ENCODE measurements around the gene CDK10.
"Not testable (repeated sequence)": the region's sequence is repeated elsewhere in the genome, so short reads cannot be mapped to it uniquely, and the experiment has no call there.

CDK10 gene

DNA sequence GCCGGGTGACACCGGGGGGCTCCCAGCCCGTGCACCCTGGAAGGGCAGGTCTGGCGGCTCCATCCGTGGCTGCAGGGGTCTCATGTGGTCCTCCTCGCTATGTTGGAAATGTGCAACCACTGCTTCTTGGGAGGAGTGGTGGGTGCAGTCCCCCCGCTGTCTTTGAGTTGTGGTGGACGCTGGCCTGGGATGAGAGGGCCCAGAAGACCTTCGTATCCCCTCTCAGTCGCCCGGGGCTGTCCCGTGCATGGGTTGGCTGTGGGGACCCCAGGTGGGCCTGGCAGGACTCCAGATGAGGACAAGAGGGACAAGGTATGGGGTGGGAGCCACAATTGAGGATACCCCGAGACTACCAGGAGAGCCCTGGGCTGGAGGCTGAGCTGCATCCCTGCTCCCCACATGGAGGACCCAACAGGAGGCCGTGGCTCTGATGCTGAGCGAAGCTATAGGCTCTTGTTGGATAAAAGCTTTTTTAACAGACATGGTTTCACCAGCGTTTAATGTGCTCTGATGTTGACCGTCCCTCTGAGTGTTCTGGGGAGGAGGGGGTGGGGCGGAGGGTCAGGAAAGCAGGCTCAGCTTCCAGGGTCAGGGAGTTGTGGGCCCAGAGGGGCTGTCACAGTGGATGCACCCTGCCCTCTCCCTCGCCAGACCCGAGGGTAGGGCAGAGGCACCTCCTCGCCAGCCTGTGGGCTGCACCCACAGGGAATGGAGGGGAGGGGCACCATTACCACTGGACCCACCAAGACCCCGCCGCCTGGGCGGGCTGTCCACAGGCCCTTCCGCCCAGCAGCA lies 9.6 kb downstream of the CDK10 start:
- no peak for DNase-seq (ENCODE audit: low read depth in 2 of 2)

DNA sequence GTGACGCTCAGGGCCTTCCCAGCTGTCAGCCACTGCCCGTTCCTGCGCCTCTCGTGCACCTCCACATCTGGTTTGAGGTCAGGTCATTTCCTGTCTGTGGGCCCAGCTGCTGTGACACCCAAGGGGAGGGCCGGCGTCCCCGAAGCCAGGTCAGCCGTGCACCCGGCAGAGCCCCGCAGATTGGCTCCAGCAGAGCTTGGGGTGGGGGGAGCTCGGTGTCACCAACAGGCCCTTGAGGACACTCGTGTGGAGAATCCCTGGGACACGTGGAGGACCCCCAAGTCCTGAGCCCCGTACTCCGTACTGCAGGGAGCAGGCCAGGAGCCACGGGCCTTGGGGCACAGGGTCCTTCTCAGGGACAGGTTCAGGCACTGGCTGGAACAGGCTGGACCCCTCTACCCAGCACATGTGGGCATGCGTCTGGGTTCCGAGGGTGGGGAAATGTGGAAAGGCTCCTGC lies 10.2 kb downstream of the CDK10 start:
- no peak for DNase-seq (ENCODE audit: low read depth in 2 of 2)

DNA sequence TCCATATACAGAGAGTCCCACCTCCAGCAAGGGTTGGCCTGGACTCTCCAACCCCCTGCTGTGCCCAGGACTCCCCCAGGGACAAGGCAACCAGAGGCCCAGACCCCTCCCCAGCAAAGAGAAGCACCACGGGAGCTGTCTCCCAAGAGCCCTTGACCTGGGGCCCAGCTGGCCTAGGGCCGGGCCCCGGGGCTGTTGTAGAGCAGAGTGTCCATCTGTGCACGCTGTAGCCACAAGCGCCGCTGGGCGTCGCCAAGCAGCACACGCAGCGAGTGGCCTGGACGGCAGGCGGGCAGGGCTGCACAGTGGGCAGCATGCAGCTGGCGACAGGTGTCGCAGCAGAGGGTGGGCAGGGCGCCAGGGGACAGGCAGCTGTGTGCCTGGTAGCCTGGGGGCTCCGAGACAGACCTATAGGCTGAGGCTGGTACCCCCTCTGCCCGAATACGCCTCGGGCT lies 10.7 kb downstream of the CDK10 start:
- no peak for DNase-seq (ENCODE audit: low read depth in 2 of 2)

DNA sequence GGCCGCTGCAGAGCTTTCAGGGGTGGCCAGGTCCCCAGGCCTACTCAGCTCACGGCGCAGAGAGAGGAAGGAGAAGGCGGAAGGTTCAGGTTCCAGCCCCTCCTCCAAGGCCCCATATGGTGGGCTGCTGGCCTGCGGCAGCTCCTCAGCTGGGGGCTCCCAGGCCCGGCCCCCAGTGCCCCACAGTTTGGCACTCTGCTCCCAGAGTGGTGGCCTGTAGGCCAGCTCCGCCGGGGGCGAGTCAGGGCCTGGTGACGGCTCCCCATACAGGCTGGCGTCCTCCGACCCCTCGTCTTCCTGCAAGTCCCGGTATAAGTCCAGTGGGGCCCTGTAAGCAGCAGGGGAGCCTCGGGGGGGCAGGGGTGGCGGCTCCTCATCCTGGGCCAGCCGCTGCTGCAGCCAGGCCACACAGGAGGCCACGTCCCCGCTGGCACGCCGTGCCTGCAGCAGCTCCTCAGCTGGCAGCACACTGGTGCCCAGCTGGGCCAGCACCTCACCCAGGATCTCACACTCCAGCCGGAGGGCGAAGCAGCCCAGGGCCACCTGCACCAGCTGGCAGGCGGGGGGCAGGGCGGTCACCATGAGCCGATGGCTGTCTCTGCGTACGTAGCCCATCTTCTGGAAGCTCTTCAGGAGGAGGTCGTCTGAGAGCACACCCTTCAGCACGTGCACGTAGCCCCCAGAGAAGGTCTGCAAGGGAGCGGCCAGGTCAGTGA lies 11.3 kb downstream of the CDK10 start:
- DNase-seq (ENCODE audit: low read depth in 2 of 2): no peak

DNA sequence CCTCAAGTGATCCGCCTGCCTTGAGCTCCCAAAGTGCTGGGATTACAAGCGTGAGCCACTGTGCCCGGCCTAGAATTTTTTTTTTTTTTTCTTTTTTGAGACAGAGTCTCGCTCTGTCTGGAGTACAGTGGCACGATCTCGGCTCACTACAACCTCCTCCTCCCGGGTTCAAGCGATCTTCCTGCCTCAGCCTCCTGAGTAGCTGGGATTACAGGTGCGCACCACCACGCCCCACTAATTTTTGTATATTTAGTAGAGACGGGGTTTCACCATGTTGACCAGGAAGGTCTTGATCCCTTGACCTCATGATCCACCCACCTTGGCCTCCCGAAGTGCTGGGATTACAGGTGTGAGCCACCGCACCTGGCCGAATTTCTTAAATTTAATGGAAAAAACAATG lies 12.2 kb downstream of the CDK10 start:
- DNase-seq (ENCODE audit: low read depth in 2 of 2): not testable (repeated sequence)

DNA sequence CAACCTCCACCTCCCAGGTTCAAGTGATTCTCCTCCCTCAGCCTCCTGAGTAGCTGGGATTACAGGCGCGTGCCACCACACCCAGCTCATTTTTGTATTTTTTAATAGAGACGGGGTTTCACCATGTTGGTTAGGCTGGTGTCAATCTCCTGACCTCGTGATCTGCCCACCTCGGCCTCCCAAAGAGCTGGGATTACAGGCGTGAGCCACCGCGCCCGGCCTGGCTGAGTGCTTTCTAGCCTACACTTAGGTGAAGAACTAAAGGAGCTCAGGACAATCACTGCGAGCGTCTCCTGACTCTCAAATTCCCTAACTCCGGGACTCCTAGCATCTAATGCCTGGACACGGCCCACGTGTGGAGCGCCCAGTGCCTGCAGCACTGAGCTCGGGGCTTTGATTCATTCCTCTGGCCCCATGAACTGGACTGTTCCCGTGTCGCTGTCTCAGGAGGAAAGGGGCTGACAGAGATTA lies 13.2 kb downstream of the CDK10 start:
- not testable (repeated sequence) for DNase-seq (ENCODE audit: low read depth in 2 of 2)

DNA sequence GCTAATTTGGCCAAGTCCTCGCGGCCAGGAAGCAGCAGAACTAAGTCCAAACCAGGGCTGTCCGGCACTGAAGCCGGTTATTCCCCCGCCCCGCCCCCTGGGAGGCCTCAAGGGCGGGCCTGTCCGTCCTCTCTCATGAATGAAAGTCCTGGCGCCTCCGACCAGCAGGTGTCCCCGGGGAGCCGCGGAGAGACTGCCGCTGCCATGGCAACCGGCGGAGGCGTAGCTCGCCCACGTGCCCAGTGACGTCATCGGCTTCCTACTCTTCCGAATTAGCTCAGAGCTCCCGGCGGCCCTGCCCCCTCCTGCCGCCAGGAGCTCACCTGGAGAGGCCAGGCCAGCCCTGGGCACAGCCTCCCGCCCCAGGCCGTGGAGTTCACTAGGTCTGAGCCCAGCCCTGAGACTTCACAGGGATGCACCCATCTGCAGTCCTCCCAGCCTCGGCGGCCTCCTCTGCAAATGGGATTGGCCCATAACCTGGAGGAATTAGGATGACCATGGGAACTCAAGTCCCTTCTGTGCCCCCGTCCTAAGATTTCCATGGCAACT lies 13.7 kb downstream of the CDK10 start:
- DNase-seq (ENCODE audit: low read depth in 2 of 2): peak; percentile 92 to 97

DNA sequence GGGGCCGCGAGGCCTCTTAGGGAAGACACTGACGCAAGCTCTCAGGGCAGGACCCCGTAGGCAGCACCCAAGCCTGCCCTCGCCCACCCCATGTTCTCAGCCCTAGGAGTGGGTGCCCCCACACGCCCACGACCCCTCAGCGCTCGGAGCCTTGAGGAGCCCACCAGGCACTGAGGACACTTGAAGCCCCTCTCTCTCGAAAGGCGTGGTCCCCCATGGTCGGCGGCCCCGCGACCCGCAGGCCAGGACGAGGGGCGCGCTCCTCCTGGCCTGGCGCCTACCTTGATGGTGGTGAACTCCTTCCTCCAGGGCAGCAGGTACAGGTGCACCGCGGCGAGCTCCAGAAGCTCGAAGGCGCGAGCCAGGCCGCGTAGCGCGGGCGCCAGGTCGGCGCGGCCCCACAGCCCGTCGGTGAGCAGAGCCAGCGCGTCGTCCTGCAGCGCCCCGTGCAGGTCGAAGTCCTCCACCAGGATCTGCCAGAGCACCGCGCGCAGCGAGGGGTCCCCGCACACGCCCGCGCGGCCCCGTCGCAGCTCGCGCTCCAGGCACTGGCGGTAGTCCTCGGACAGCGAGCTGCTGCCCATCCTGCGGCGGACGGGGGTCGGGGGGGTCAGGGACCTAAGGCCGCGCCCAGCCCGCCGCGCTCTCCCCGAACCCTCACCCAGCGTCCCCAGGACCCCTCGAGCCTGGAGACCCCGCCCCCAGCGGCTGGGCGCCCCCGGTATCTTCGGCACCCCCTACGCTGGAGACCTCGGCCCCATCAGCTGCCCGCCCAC lies 14.3 kb downstream of the CDK10 start:
- no peak for DNase-seq (ENCODE audit: low read depth in 2 of 2)

DNA sequence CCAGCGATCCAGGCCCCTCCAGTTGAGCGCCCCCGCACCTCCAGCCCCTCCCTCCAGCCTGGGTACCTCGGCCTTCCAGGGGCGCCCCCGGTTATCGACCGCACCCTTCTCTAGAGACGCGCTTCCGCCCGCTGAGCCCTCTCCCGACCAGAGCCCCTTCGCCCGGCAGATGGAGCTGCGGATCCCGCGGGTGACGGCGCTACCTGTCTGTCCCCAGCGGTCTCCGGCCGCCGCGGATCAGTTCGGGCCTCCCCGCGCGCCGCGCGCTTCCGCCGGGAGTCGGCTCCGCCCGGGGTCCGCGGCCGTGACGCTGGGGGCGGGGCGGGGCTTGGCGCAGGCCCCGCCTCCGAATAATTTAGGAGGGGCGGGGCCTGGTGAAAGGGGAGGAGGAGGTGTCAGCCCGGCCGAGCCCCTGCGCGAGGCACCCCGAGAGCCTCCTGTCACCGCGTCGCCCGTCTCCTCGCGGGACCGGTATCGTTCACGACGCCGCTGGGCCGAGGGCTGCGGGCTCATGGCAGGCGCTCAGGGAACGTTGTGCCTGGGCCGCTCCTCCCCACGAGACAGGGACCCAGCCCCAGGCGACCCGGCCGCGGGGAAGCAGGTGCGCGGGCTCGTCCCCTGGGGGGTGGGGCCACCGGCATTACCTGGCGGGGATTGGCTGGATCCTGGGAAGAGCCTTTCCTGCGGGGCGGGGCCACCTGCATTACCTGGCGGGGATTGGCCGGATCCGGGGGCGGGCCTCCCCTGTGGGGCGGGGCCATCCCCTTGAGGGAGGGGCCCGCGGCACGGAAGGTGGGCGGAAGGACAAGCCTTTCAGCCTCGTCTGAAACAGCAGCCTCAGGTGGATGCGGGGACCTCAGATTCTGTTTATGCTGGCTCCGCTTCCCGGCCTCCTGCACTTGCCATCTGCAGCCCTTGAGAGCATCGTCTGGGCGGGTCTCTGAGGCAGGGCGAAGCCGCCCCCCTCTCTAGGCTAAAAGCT lies 15.2 kb downstream of the CDK10 start, which contains the start of gene SPATA2L:
TSS of gene SPATA2L (minus strand) at position 281 of the 982 bp plus-strand sequence. CDS start 473 bp downstream, outside the sequence.
- peak; percentile 93 to 95 for DNase-seq (ENCODE audit: low read depth in 2 of 2)

DNA sequence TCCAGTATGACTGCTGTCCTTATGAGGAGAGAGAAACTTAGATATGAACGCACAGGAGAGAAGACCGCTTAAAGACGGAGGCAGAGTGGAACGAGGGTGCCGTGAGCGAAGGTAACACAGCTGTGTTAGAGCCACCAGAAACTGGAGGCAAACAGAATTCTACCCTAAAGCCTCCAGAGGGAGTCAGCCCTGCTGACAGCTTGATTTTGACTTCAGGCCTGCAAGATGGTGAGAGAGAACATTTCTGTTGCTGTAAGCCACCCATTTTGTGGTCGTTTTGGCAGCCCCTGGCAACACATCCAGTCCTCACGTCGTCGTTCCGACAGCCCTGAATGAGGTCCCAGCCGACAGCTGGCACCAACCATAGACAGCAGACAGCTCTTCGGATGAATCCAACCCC lies 17.8 kb downstream of the CDK10 start:
- DNase-seq (ENCODE audit: low read depth in 2 of 2): no peak

DNA sequence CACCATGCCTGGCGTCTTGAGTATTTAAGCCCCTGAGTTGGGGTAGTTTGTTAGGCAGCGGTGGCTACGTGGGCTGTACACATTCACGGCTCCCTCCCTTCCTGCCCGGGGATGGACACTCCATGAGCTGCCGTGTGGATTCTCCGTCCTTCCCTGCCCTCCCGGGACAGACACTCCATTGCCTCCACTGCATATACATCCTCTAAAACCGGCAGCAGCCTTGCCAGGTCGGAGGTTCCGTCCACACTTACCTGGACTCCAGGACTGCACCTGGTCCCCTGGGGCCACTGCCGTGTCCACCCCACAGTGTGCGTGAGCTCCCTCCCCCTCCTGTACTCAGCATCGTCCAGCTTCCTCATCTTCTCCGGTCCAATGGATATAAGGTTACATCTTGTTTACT lies 18.5 kb downstream of the CDK10 start:
- no peak for DNase-seq (ENCODE audit: low read depth in 2 of 2)

DNA sequence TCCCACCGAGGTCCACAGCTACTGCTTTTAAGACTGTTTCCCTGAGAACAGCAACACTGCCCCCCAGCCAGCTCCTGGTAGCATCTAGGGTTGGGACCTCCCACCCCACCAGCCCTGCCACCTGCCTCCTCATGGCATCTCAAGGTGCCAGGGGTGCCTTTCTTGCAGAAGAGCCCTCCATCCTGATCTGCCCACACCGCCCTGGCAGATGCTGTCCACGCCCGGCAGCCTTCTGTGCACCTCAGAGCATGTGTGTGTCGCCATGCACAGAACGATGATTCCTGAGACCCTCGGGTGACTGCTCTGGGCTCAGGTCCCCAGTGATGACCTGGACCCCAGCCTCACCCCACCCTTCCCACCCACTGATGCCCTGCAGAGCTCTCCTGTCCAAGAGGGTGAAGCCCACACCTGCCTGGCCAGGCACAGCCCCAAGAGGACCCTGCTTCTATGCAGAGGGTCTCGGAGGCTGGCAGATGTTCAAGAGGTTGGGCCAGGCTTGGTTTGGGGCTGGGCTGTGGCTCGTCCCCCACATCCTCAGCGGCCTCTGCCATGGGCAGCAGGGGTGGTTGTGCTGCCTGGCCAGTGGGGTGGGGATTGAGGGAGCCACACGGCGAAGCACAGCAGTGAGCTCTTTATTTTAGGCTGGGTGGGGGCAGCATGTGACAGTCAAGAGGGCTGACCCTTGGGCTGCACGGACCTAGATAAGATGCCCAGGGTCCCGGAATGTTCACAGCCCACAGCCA lies 20.2 kb downstream of the CDK10 start:
- DNase-seq (ENCODE audit: low read depth in 2 of 2): no peak

DNA sequence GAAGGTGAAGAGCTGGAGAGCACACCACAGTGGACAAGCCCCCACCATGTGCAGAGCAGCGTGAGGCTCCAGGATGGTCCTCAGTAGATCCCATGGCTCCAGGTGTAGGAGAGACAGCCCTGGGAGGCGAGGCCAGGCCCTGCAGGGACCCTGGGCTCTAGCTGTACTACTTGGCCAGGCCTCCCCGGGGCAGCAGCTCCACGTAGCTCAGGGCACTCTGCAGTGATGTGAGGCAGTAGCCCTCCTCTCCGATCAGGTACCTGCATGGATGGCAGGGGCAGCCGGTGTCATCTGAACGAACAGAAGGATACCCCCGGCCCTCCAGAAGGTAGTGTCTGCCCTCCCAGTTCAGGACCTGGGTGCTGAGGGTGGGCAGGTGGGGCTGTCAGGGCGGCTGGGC lies 21.2 kb downstream of the CDK10 start:
- DNase-seq (ENCODE audit: low read depth in 2 of 2): no peak

DNA sequence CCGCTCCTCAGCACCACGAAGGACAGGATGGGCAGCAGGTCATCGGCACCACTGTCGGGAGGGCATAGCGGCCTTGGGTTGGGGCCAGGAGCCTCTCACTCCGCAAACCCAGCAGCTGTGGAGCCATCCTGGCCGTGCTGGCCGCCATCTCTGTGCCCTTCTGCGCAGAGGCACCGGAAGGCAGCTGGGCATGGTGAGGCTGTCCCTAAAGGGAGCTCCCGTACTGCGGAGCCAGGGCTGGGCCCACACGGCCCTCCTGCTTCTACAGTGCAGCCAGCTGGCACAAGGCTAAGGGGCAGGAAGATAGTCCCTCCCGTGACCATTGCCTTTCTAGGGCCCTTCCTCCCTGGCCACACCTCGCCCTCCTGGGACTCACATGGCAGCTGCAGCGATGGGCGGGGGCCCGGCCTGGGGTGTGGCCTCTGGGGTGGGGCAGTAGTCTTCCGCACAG lies 22.0 kb downstream of the CDK10 start:
- DNase-seq (ENCODE audit: low read depth in 2 of 2): no peak

DNA sequence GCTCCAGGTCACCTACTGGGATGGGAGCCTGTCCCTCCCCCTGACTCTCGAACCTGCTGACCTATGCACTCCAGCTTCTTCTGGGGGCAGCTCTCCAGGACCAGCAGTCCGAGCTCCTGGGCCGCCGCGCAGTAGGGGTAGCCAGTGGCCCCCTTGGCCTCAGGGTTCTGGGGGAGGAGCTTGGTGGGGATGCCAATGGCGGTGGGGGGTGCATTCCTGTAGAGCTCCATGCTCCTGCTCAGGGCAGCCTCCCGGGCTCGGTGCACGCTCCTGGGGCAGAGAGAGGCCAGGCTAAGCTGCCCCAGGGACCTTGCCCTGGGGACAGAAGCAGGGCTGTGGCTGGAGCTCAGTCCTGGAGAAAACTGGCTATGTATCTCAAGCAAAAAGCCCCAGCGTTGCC lies 22.7 kb downstream of the CDK10 start:
- DNase-seq (ENCODE audit: low read depth in 2 of 2): no peak

DNA sequence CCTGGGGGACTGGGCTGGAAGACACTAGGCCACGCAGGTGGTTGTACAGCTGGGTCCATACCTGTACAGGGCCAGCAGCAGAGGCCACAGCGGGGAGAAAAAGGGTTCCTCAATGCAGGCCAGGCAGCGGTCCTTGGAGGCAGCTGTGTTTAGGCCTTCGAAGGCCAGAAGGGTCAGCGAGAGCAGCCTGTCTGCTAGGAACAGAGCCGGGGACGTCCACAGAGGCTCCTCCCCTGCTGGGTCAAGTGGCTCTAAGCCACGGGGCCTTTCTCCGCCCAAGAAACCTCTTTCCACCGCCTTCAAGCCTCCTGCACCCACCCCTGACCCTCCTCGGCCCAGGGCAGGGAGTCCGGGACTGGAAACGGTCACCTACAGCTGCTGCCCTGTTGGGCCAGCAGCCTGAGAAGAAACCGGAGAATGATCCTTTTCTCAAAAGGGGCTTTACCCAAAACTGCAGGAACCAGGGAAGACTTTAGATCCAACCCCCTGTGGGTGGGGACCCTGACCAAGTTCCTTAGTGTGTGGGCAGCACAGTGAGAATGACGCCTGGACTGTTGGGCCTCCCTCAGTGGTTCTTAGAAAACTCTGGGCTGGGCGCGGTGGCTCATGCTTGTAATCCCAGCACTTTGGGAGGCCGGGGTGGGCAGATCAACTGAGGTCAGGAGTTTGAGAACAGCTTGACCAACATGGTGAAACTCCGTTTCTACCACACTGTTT lies 23.4 kb downstream of the CDK10 start:
- no peak for DNase-seq (ENCODE audit: low read depth in 2 of 2)

DNA sequence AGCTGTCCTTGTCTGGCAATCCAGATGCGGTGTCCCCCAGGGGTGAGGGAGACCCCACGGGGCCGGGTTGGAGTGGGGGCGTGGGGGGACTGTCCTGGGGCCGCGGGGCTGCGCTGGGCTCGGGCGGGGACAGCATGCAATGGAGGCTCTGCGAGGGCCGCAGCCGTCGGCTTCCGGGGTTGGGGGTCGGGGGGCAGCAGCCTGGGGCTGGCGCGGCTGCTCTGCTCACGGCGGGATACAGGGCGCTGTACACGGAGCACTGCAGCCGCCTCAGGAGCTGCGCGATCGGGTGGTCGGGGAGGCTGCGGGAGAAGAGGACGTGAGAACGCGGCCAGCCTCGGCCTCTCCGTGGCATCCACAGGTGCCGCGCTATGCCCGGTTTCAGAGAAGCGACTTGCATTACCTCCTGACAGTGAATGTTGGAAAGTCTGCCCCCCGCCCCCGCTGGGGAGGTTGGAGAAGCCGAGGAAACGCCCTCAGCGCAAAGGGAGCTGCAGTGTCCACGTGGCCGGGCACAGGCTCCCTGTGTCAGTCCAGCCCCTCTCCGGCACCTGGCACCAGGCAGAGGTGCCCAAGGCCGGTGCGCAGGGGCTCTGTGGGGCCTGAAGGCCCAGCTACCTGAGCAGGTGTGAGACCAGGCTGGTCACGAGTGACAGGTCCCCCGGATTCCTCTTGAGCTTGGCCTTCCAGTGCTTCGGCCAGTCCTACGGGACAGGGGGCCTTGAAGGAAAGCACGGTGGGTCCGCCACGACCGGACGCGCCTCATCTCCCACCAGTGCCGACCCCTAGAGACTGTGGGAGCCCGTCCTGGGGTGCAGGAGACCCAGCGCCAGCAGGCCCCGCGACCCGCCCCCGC lies 24.4 kb downstream of the CDK10 start:
- no peak for DNase-seq (ENCODE audit: low read depth in 2 of 2)
